RWPE1 (cell line): ENCODE data around the gene MRGPRX2.
A peak's percentile ranks its signal among the peaks of the same experiment; 100 is the strongest.

Experiments
- CTCF ChIA-PET: fragments of 350-600 bp; sonication (Branson Sonifier 250); formaldehyde crosslinking; extraction: SDS; loops from one replicate; lab custom pipeline; 2021; lab: Yijun Ruan, JAX
- POLR2A ChIA-PET: fragments of 400-600 bp; formaldehyde crosslinking; extraction: SDS; loops from one replicate; lab custom pipeline; 2020; ENCODE audit warnings: antibody characterized with exemption; ENCODE audit not compliant: low non-redundant PET; lab: Yijun Ruan, JAX
- DNase-seq: peaks from one replicate; pipeline ENCODE4 v3.0.0; 2012; ENCODE audit warnings: low spot score
- H3K27ac ChIP-seq: fragments of 450-650 bp; 2 replicates; pipeline ENCODE4 v1.5.1; 2017
- TF ChIP-seq, protein P1 (sequence below): fragments of 450-650 bp; conservative IDR thresholded peaks from 2 replicates; pipeline ENCODE4 v1.5.1; 2017; ENCODE audit warnings: low read depth, mild to moderate bottlenecking

Gene MRGPRX2

DNA sequence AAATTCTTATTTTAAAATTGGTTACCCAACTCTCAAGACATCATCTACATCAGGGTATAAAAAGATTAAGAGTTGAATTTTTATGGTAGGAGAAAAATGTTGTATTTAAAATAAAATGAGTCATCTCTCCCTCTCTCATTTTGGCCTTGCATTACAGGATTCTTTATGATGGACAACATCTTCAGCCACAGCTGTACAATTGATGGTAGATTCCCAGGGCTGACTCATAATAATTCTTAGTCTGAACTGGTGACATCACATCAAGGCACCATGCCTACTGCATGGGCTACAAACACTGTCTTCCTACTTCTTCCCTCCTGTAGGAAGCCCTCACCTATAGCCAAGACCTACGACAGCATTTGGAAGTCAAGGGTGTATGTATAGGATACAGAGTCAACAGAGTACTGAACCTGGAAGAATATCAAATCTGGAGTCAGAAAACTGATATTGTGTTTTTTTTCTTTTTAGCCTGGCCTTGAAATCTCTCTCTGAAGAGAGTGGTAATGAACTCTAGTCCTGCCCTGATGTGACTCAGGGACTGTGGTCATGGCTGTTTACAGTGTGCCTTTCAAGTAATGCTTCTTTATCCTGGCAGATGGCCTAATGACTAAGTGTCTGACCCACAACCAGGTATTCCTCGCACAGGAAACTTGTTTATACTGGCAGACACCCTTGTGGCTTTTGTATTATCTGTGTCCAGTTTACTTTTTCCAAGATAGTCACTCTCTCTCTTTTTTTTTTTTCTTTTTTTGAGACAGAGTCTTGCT is 32.5 kb downstream of the MRGPRX2 start:
- TF ChIP-seq, protein P1, sequence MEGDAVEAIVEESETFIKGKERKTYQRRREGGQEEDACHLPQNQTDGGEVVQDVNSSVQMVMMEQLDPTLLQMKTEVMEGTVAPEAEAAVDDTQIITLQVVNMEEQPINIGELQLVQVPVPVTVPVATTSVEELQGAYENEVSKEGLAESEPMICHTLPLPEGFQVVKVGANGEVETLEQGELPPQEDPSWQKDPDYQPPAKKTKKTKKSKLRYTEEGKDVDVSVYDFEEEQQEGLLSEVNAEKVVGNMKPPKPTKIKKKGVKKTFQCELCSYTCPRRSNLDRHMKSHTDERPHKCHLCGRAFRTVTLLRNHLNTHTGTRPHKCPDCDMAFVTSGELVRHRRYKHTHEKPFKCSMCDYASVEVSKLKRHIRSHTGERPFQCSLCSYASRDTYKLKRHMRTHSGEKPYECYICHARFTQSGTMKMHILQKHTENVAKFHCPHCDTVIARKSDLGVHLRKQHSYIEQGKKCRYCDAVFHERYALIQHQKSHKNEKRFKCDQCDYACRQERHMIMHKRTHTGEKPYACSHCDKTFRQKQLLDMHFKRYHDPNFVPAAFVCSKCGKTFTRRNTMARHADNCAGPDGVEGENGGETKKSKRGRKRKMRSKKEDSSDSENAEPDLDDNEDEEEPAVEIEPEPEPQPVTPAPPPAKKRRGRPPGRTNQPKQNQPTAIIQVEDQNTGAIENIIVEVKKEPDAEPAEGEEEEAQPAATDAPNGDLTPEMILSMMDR, result no peak
- CTCF ChIA-PET, result no interaction called here
- DNase-seq, result peak; percentile 92
- POLR2A ChIA-PET, result no interaction called here
- H3K27ac ChIP-seq, result peak overlapping the region; percentile 69

DNA sequence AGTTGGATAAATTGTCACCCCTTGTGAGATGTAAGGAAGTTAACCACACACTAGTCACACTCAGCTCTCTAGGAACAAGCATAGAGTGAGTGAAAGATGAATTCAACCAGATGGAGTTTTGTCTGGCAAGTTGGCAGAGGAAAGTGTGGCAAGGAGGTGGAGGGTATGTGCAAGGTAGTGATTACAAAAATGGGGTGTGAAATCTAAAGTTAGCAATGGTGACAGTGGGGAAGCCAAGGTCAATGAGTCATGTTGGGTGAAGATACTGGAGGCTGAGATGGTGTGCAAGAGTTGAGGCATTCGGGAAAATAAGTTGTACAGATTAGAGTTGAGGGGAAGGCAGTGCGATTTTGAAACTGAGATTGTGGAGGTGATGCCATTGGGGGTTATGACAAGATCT is 33.7 kb downstream of the MRGPRX2 start:
- TF ChIP-seq, protein P1, result no peak
- POLR2A ChIA-PET, result no interaction called here
- DNase-seq, result no peak
- CTCF ChIA-PET, result no interaction called here
- H3K27ac ChIP-seq, result no peak overlapping the region

DNA sequence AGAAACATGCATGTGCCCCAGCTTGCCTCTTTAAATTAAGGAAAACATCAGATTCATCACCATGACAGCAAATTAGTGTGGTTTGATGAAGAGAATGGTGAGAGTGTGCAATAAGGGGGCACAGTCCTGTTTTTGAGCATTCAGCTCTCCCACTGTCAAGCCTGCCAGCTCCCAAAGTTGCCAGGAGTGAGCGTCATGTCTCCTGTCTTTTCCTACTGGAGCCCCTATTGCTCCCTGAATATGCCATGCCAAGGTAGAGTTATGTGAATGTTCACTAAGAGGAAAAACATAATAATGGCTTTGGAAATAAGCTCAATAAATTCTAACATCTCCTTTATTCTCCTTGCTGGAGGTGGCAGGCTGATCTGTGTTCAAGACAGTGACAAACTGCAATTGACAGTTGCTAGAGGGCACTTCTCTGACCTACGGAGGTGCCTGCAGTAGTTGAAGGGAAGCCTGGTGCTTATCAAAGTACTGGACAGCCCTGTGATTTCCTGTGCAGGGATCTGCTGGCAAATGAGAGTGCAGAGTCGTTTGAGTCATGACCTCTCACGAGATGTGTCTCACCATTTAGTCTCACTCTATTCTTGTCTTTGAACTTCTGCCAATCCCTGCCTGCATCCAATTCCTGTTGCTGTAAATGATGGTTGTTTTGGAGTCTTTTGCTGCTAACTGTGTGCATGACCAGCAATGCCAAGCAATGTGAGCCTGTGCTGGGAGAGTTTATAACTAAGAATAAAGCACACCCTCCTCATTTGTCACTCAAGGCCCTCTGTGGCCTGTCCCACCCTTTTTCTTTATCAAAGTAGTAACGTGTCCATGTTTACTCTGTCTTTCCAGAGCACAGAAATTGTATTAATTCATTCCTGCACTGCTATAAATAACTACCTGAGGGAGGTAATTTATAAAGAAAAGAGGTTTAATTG is 34.8 kb downstream of the MRGPRX2 start:
- H3K27ac ChIP-seq, result no peak overlapping the region
- ChIA-PET POLR2A (no interaction called here), CTCF (no interaction called here)
- TF ChIP-seq, protein P1, result no peak
- DNase-seq, result peak; percentile 3

DNA sequence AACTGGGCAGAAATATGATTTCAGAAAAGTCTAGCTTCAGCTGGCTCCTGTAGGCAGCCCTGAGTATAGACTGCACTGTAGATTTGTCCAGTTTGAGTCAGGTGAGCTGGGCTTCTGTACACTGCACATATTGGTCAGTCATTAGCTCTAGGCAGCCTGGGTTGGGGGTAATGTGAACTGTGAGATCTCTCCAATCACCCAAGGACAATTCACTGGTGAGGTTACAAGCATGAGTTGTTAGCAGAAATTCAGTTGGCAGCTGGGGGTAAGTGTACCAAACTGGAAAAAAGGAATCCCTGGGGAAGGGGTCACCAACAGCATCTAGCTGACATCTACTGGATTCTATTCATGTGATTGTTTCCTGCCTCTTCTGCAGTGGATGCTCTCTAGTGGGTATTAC is 39.7 kb downstream of the MRGPRX2 start:
- H3K27ac ChIP-seq, result no peak overlapping the region
- TF ChIP-seq, protein P1, result no peak
- ChIA-PET POLR2A (no interaction called here), CTCF (no interaction called here)
- DNase-seq, result no peak

DNA sequence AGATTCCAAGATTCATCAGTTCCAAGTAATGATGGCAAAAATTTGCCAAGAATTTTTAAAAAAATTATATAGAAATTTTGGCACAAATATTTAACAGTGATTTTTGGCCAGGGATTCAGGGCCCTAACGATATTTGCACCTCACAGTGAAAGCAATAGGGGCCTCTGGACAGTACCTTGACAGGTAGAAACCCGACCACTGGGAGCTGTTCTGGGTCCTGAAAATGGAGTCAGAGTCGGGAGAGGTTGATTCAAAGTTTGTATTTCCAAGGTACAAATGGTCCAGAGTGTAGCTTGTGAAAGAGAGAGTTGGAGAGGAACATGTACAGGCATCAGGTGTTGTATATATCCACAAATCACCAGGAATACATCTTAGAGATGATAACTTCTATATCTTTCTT is 41.6 kb downstream of the MRGPRX2 start:
- peak; percentile 12 for DNase-seq
- ChIA-PET POLR2A (no interaction called here), CTCF (interaction anchor here (0.7 kb wide), 1 partner anchor 342 kb away, joined by 3 read pairs; no protein-coding TSS in a partner anchor)
- TF ChIP-seq, protein P1, result no peak
- no peak overlapping the region for H3K27ac ChIP-seq

DNA sequence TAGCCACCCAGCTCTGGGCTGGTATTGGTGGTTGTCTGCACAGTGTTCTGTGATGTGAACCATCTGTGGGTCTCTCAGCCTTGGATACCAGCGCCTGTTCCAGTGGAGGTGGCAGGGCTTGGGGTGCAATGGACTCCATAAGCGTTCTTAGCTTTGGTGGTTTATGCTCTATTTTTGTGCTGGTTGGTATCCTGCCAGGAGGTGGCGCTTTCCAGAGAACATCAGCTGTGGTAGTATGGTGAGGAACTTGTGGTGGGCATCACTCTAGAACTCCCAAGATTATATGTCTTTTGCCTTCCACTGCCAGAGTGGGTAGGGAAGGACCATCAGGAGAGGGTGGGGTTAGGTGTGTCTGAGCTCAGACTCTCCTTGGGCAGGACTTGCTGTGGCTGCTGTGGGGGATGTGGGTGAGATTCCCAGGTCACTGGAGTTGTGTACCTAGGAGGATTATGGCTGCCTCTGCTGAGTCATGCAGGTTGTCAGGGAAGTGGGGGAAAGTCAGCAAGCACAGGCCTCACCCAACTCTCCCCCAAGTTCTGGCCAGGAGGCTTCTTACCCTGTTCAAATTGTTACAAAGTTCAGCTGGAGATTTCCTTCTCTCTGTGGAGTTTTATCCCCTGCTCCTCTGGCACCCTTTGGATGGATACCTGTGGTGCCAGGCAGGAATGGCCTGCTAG is 47.2 kb downstream of the MRGPRX2 start:
- DNase-seq, result no peak
- no peak overlapping the region for H3K27ac ChIP-seq
- ChIA-PET POLR2A (no interaction called here), CTCF (interaction anchor here (0.6 kb wide), 1 partner anchor 26 kb away, joined by 3 read pairs; no protein-coding TSS in a partner anchor)
- TF ChIP-seq, protein P1, result no peak
